D721Med (cell line): ENCODE data around the gene MCTP2.

Source experiments
- DNase-seq: peaks from one replicate; pipeline ENCODE4 v3.0.0; 2011; ENCODE audit warnings: low spot score; ENCODE audit not compliant: insufficient read length
- FAIRE-seq: peaks from 2 replicates; lab custom pipeline; 2011; peaks lifted over from hg19 to GRCh38; lab: Jason Lieb, UNC
- TF ChIP-seq, protein P1 (sequence below): IDR thresholded peaks from 2 replicates; pipeline ENCODE4 v1.5.1; 2012; ENCODE audit warnings: mild to moderate bottlenecking, control low read depth; ENCODE audit not compliant: insufficient read depth; ENCODE audit errors: missing control alignments

The MCTP2 gene

DNA sequence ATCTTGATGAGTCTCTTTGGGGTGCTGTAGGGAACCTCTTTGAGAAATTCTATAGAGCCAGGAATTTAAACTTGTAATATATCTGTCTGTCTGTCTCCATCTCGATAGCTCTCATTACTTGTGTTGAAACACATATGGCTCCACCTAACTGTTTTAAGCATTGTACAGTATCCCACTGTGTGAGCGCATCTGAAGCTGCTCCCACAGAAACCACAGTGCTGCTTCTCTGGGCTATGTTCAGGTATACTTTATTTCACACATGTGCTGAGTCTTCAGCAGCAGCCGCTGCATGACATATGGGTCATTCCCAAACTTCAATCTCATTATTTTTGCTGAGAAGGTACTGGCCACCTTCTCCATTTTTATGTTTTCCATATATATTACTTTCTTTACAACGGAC lies 63.9 kb downstream of the MCTP2 start:
- TF ChIP-seq, protein P1, sequence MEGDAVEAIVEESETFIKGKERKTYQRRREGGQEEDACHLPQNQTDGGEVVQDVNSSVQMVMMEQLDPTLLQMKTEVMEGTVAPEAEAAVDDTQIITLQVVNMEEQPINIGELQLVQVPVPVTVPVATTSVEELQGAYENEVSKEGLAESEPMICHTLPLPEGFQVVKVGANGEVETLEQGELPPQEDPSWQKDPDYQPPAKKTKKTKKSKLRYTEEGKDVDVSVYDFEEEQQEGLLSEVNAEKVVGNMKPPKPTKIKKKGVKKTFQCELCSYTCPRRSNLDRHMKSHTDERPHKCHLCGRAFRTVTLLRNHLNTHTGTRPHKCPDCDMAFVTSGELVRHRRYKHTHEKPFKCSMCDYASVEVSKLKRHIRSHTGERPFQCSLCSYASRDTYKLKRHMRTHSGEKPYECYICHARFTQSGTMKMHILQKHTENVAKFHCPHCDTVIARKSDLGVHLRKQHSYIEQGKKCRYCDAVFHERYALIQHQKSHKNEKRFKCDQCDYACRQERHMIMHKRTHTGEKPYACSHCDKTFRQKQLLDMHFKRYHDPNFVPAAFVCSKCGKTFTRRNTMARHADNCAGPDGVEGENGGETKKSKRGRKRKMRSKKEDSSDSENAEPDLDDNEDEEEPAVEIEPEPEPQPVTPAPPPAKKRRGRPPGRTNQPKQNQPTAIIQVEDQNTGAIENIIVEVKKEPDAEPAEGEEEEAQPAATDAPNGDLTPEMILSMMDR = no peak
- DNase-seq (no peak), FAIRE-seq (no peak)

DNA sequence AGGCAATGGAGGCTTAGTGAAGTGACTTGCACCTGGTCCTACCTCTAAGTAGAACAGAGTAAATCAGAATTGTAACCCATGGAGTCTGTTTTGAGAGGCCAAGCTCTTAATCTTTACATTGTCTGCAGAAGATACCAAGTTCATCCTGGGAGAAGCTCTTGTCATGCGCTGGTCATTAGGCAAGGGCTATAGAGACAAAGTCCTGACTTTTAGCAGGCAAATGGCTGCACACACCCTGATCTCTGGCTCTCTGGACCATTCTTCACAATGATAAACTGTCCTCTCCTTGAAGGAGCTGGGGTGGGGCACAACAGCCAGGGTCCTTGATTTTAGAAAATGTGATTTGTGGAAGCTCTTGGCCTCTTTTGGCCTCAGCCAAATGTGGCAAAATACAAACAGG lies 65.4 kb downstream of the MCTP2 start:
- DNase-seq (no peak), FAIRE-seq (no peak)
- TF ChIP-seq, protein P1 = no peak

DNA sequence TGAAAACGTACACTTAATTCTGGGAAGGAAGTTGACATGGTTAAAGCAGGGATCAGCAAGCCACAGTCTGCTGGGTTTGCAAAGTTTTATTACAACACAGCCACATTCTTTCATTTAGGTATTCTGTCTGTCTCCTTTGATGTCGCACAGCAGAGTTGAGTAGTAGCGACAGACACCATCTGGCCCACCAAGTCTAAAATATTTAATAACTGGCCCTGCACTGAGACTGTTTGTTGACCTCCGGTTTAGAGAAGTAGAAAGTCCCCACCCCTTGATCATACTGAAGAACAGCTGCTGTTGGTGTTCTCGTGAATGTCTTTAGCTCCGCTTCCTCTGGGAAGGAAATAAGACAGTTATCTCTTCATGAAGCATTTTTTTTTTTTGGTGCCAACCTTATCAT lies 66.2 kb downstream of the MCTP2 start:
- DNase-seq (no peak), FAIRE-seq (no peak)
- TF ChIP-seq, protein P1 = no peak

DNA sequence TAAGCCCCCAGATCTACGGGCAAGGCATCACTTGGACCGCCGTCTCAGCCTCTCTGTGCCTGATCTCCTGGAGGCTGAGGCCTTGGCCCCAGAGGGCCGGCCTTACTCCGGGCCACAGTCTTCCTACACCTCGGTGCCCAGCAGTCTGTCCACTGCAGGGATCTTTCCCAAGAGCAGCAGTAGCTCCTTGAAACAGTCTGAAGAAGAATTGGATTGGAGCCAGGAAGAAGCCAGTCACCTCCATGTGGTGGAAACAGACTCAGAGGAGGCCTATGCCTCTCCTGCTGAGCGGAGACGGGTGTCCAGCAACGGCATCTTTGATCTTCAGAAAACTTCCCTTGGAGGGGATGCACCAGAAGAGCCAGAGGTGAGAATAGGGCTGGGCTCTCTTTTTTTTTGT lies 67.0 kb downstream of the MCTP2 start:
- DNase-seq = no peak
- TF ChIP-seq, protein P1 = no peak
- no peak for FAIRE-seq

- no peak for FAIRE-seq
Observed at GRCh38 chr15:94300612-94301011, 69.3 kb downstream of the MCTP2 start.

GRCh38 chr15:94305133-94305532 lies 73.8 kb downstream of the MCTP2 start:
- FAIRE-seq = no peak
- TF ChIP-seq, protein P1 = no peak
- DNase-seq = no peak

More at GRCh38 chr15:94300612-94301011, 69.3 kb downstream of the MCTP2 start:
- TF ChIP-seq, protein P1 = no peak
- DNase-seq = no peak

DNA sequence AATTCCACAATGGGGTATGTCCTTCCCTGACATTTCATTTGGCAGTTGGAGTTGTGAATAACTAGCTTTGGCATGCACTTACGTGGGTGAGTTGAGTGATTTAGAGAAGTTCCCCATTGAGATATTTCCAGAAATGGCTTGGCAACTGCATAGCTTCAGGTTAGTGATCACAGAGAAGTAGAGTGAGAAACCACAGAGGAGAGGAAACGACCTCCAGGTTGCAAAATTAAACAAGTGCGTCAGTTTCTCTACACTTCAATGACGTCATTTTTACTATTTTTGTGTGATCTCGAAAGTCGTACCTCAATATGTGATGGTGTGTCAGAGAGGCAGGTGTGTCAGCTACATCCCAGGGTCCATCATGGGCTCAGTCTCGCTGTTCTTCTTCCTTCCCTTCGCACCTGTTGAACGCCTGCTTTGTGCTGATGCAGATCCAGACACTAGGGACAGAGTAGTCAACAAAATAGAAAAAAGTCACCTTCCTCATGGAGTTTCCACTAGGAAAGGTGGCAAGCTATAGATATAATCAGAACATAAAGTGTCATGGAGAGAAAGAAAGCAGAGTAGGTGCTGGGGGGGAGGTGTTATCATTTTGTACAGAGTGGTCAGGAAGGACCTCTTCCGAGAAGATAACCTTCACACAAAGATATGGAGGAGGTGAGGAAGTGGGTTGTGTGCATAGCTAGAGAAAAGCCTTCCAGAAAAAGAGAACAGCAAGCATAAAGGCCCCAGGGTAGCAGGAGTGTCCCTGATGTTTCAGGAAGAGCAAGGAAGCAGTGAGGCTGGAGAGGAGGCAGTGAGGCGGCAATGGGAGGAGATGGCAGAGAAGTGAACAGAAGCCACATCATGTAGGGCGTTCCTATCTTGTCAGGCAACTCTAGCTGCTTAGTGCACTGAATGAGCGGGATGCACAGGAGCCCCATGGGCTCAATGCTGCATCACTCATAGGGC lies 75.6 kb downstream of the MCTP2 start:
- TF ChIP-seq, protein P1 = no peak
- FAIRE-seq (no peak), DNase-seq (no peak)
